HG02571 (cell line): ENCODE results near the gene SNTG2.

ENCODE experiments used
- ATAC-seq: cut with Tn5 transposase; IDR thresholded peaks from one replicate; pipeline ENCODE4 v1.9.1; 2021; ENCODE audit warnings: mild to moderate bottlenecking, moderate library complexity; ENCODE audit not compliant: unreplicated experiment

Gene SNTG2

GRCh38 chr2:1306014-1306686 lies 355.5 kb downstream of the SNTG2 start:
- no peak for ATAC-seq

DNA sequence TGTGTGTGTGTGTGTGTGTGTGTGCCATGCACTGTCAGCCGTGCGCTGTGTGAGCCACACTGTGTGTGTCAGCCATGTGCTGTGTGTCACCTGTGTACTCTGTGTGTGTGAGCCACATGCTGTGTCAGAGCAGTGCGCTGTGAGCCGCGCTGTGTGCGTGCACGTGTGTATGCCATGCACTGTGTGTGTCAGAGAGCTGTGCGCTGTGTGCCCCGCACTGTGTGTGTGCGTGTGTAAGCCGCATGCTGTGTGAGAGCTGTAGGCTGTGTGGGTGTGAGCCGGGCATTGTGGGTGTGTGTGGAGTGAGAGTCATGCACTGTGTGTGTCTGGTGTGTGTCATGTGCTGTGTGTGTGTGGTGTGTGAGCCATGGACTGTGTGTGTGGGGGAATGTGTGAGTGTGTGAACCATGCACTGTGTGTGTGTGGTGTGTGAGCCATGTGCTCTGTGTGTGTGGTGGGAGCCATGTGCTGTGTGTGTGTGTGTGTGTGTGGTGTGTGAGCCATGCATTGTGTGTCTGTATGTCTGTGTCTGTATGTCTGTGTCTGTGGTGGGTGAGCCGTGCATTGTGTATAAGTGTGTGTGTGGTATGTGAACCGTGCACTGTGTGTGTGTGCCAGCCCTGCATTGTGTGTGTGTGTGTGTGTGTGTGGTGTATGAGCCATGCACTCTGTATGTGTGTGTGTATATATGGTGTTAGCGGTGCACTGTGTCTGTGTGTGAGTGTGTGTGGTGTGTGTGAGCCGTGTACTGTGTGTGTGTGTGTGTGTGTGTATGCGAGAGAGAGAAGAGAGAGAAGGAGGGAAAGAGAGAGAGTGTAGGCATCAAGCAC lies 356.3 kb downstream of the SNTG2 start:
- no peak for ATAC-seq

GRCh38 chr2:1307670-1308069 lies 357.0 kb downstream of the SNTG2 start:
- no peak for ATAC-seq

GRCh38 chr2:1308678-1309077 lies 358.0 kb downstream of the SNTG2 start:
- no peak for ATAC-seq

DNA sequence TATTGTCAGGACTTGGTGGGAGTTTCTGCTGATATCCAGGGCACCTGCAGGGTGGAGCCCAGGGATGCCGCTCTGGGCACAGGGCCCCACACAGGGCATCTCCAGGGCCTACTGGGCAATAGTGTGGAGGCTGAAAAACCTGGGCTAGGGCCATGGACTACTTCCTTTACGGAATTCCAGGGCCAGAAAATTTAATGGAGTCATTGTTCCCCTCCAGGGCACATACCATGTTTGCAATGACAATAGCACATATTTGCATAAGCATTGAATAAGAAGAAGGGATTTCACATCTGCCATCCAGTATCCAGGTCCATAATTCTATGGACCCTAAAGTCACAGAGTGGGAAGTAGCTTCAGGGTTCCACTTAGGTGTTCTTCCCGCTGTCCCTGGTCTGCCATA lies 358.9 kb downstream of the SNTG2 start:
- ATAC-seq: no peak

DNA sequence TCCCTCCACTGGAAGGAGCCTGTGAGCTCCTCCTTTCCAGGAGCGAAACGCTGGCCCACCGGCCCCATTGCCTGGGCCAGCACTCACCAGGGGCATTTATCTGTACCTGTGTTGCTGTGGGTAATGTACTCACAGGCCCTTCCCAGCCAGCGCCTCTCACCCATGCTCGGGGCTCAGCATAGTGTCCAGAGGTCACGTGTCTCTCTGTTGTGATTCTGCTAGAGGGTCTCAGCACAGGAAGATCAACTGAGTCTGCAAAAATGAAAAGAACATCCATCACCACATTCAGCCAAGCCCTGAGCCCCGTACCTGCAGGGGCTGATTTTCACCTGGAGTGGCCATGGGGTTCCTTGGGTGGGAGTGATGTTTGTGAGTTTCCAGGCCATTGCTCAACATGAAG lies 359.6 kb downstream of the SNTG2 start:
- ATAC-seq: no peak

- no peak for ATAC-seq
Measured at GRCh38 chr2:1310866-1311265, 360.2 kb downstream of the SNTG2 start.

DNA sequence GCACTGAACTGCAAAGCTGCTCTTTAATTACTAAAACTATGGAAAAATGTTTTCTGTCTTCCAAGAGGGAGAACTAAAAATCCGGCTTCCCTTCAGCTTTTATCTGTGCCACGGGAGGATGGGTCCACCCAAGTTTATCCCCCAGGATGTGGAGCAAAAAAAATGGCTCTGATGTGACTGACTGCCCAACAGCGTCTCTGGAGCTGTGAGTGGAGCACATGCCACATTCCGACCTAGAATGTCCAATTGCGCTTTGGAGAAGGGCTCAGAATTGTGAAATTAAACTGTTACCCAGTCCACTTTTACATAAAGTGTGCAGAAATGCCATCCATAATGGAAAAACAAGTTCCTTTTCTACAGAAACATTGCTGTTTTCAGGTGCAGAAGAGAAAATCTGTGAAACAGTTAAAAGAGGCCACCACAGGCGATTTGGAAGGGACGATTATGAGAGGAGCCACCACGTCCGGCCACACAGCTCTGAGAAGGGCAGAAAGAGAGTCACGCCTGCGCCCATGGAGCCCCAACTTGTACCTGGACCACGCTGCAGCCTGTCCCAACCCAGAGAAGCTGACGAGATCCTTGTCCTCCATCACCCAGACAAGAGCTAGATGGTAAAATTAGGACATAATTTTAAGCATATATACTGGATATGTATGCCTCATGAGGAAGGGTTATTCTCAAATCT lies 362.7 kb downstream of the SNTG2 start:
- no peak for ATAC-seq

DNA sequence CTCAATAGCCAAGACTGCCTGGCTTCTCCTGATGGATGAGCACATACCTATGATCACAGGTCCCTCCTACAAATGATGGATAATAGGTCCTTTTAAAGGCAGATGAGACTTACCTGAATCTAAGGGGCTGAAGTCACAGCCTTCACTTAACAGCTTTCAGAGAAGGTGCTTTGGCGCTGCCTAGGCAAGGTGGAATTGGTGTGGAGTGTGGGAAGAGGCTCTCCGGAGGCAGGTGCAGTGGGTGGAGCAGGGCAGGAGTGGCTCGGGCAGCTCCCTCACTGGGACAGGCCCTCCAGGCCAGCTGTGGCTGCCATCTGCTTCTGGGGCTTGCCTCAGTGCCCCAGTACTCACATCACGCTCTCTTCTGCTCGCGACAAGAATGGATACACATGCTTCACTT lies 363.6 kb downstream of the SNTG2 start:
- no peak for ATAC-seq

- no peak for ATAC-seq
Measured at GRCh38 chr2:1318366-1319009, 367.8 kb downstream of the SNTG2 start.

DNA sequence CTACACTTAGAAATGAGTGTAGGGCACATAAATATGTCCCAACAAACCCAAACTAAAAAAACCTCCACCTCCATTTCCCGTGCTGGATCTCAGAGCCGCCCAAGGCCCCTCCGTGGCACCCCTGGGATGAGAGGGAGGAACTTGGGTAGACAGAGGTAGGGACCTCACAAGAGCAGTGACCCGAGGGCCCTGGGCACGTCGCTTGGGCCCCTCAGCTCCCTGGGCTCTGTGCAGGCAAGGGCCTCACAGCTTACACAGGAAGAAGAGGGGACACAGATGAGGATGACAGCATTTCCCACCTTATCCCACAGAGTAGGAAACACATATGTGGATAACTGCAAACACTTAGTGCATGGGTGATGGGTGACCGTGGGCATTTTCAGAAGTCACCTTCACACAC lies 368.7 kb downstream of the SNTG2 start:
- no peak for ATAC-seq

GRCh38 chr2:1321321-1321720 lies 370.7 kb downstream of the SNTG2 start:
- no peak for ATAC-seq

- ATAC-seq: no peak
Measured at GRCh38 chr2:1324884-1325283, 374.2 kb downstream of the SNTG2 start.

DNA sequence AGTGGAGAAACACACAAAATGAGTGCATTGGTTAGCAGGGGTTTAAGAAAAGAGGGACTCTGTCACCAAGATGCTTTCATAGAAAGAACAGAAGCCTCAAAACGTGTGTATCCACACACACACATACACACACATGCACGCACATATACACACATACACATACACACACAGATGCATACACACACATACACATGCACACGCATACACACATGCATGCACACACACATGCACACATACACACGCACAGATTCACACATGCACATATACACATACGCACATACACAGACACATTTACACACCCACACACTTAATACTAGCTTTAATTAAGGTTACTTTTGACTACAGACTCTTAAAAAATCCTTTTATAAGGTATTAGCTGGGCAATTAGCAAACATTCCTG lies 378.0 kb downstream of the SNTG2 start:
- ATAC-seq: no peak

DNA sequence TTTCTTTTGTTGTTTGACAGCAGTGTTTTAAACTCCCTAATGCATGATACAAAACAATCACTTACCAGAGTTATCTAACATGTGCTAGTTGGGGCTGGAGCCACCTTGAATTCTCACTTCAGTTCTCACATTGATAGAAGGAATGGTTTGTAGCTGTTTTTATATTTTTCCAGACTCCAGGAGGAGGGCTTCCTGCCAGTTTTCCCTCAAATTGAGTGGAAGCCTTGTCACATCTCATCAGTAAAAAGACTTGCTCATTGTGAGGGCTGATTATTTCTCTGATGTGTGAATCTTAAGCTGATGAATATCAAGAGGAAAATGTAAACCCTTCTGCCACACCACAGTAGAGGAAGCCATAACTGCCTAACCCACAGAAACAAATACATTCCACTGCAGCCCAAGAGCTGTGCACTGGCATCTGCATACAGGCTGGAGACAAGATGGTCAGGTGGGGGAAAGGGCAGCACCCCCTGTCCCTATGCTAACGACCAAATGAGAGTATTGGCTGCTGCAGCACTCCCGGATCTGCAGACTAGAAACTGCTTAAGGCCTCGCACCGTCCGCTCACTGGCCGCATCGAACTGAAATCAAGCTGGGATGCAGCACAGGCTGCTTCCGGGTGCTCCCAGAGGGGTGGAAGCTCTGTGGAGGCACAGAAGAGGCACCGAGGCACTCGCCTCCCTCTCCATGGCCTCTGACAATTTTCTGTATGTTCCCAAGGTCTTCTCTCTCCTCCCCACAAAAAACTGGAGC lies 388.9 kb downstream of the SNTG2 start:
- no peak for ATAC-seq

DNA sequence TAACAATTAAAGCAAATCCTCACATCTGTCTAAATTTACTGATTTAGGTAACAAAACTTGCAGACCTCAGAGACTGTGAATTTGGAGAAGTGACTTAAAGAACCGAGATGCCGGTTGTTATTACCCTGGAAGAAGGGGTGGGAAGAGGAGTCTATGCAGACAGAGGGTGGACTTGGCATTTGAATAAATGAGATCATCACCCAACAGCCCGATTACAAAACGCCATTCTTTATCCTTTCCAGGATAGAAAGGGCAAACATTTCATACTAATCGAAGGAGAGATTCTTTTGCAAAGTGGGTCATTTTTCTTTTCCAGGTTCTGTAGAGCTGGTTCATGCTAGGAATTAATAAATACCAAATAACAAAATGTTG lies 389.5 kb downstream of the SNTG2 start:
- no peak for ATAC-seq

DNA sequence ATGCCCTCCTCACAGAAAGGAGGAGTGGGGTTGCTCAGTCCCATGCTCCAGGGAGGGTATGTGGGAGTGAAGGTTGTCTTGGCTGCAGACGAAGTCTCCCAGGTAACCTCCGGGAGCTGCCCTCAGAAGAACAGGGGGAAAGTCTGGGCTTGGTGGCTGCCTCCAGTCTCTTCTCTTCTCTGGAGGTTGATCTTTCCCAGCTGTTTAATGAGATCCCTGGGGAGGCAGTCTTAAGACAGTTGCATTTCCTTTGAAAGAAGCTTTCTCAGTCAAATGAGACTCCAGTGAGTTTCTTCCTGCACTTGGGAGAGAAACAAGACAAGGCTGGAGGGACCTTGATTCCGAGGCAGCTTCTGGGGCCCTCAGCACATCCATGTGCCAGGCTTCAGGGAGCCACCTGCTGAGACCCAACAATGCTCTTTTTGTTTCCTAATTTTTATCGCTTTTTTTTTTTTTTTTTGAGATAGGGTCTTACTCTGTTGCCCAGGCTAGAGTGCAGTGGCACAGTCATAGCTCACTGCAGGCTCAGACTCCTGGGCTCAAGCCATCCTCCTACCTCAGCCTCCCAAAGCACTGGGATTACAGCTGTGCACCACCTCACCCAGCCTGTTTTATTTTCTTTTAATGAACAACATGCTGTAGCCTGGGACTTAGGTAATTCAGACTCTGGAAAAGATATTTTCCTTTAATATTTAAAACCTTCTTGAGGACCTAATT lies 390.9 kb downstream of the SNTG2 start:
- ATAC-seq: no peak

GRCh38 chr2:1348789-1349188 lies 398.1 kb downstream of the SNTG2 start:
- no peak for ATAC-seq

GRCh38 chr2:1350111-1350510 lies 399.5 kb downstream of the SNTG2 start:
- no peak for ATAC-seq

DNA sequence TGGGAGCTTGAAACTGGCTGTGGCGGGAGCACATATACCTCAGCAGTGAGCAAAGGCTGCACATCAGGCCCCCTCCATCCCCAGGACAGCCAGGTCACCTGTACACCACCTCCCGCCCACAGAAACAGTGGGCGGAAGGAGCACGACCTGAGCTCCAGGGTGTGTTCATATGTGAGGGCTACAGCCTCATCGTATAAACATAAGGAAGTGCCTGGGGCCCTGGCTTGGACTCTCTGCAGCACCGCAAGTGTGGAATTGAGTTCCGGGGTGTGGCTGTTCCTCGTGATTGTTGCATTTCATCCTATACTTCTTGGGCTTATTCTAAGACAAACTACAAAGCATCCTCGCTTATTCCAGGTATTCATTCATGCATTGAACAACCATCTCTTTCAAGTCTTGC lies 402.5 kb downstream of the SNTG2 start:
- no peak for ATAC-seq
